Activated naive CD8-positive, alpha-beta T cell treated with anti-CD3 and anti-CD28 coated beads, Interleukin-2, amount 50 U/mL, for 24 hours (primary cell): Measurements from ENCODE around the gene RPL21.

Experiments
- ATAC-seq: fragments of 150-1000 bp; cut with Tn5 transposase; one replicate; pipeline ENCODE4 v1.10.0; 2021
- DNase-seq: peaks from one replicate; pipeline ENCODE4 v3.0.0; 2021
- H3K27ac Mint-ChIP-seq: one replicate; pipeline ENCODE4 v1.8.0; 2021; ENCODE audit warnings: mild to moderate bottlenecking, mixed read lengths
- H3K27me3 Mint-ChIP-seq: one replicate; pipeline ENCODE4 v1.8.0; 2021; ENCODE audit warnings: mixed read lengths
- H3K36me3 Mint-ChIP-seq: one replicate; pipeline ENCODE4 v1.8.0; 2021; ENCODE audit warnings: low read depth, mixed read lengths
- H3K4me1 Mint-ChIP-seq: one replicate; pipeline ENCODE4 v1.8.0; 2021; ENCODE audit warnings: mixed read lengths
- H3K4me3 Mint-ChIP-seq: one replicate; pipeline ENCODE4 v1.8.0; 2021; ENCODE audit warnings: mild to moderate bottlenecking, moderate library complexity, mixed read lengths
- H3K9me3 Mint-ChIP-seq: one replicate; pipeline ENCODE4 v1.8.0; 2021; ENCODE audit warnings: mixed read lengths

Gene RPL21

GRCh38 chr13:27267596-27267995 is 16.2 kb downstream of the RPL21 start:
- H3K4me1 Mint-ChIP-seq = peaks cover 29% of the 10 kb centered on the region
- peaks cover 5% of the 10 kb centered on the region for H3K27me3 Mint-ChIP-seq
- ATAC-seq (no peak), DNase-seq (no peak)
- H3K4me3 Mint-ChIP-seq = no peak overlapping the region
- no peaks in the 10 kb centered on the region for H3K9me3 Mint-ChIP-seq
- H3K36me3 Mint-ChIP-seq = peaks cover 2% of the 10 kb centered on the region
- H3K27ac Mint-ChIP-seq = no peak overlapping the region

- ATAC-seq (no peak), DNase-seq (no peak)
Measured at GRCh38 chr13:27269114-27269665, 17.8 kb downstream of the RPL21 start.

GRCh38 chr13:27270594-27271520 is 19.5 kb downstream of the RPL21 start, which contains the start of gene RASL11A:
Gene RASL11A (plus strand): TSS chr13:27270830. CDS start chr13:27270945, 115 bp downstream.
- Mint-ChIP-seq H3K27me3 (peaks cover 11% of the 10 kb centered on the region), H3K27ac (peak within 1 kb of the TSS; percentile 53), H3K36me3 (peaks cover 1% of the 10 kb centered on the region), H3K9me3 (no peaks in the 10 kb centered on the region), H3K4me1 (peaks cover 14% of the 10 kb centered on the region), H3K4me3 (peak within 1 kb of the TSS; percentile 82)
- ATAC-seq (peak; percentile 87), DNase-seq (peak; percentile 80)

More at GRCh38 chr13:27269114-27269665, 17.8 kb downstream of the RPL21 start:
- no peak overlapping the region for H3K27ac Mint-ChIP-seq
- no peak overlapping the region for H3K4me3 Mint-ChIP-seq
- peaks cover 1% of the 10 kb centered on the region for H3K36me3 Mint-ChIP-seq
- peaks cover 8% of the 10 kb centered on the region for H3K27me3 Mint-ChIP-seq
- H3K4me1 Mint-ChIP-seq = peaks cover 17% of the 10 kb centered on the region
- H3K9me3 Mint-ChIP-seq = no peaks in the 10 kb centered on the region

- no peak overlapping the region for H3K27ac Mint-ChIP-seq
- peaks cover 1% of the 10 kb centered on the region for H3K36me3 Mint-ChIP-seq
- H3K4me3 Mint-ChIP-seq = peak overlapping the region; percentile 82
- H3K27me3 Mint-ChIP-seq = peaks cover 11% of the 10 kb centered on the region
- DNase-seq (no peak), ATAC-seq (no peak)
- H3K4me1 Mint-ChIP-seq = peaks cover 12% of the 10 kb centered on the region
- H3K9me3 Mint-ChIP-seq = no peaks in the 10 kb centered on the region
Measured at GRCh38 chr13:27271570-27272096, 20.3 kb downstream of the RPL21 start.

- Mint-ChIP-seq H3K36me3 (peaks cover 1% of the 10 kb centered on the region), H3K27ac (no peak overlapping the region), H3K4me1 (peaks cover 11% of the 10 kb centered on the region), H3K27me3 (peaks cover 11% of the 10 kb centered on the region), H3K9me3 (no peaks in the 10 kb centered on the region), H3K4me3 (no peak overlapping the region)
- no peak for ATAC-seq
- DNase-seq = no peak
Measured at GRCh38 chr13:27273658-27274425, 22.5 kb downstream of the RPL21 start.

- Mint-ChIP-seq H3K4me3 (no peak overlapping the region), H3K36me3 (peaks cover 1% of the 10 kb centered on the region), H3K4me1 (peaks cover 11% of the 10 kb centered on the region), H3K9me3 (no peaks in the 10 kb centered on the region), H3K27ac (no peak overlapping the region), H3K27me3 (peaks cover 11% of the 10 kb centered on the region)
- DNase-seq = no peak
- no peak for ATAC-seq
Measured at GRCh38 chr13:27274631-27275030, 23.3 kb downstream of the RPL21 start.

GRCh38 chr13:27276188-27276587 is 24.8 kb downstream of the RPL21 start:
- H3K4me1 Mint-ChIP-seq = peaks cover 3% of the 10 kb centered on the region
- ATAC-seq = no peak

GRCh38 chr13:27279506-27279905 is 28.1 kb downstream of the RPL21 start:
- no peaks in the 10 kb centered on the region for H3K9me3 Mint-ChIP-seq
- no peaks in the 10 kb centered on the region for H3K36me3 Mint-ChIP-seq
- no peak overlapping the region for H3K4me3 Mint-ChIP-seq
- DNase-seq = no peak
- no peak overlapping the region for H3K27ac Mint-ChIP-seq
- peaks cover 3% of the 10 kb centered on the region for H3K27me3 Mint-ChIP-seq
- H3K4me1 Mint-ChIP-seq = no peaks in the 10 kb centered on the region
- no peak for ATAC-seq

More at GRCh38 chr13:27276188-27276587, 24.8 kb downstream of the RPL21 start:
- Mint-ChIP-seq H3K27me3 (peaks cover 8% of the 10 kb centered on the region), H3K27ac (no peak overlapping the region), H3K36me3 (peaks cover 1% of the 10 kb centered on the region), H3K9me3 (no peaks in the 10 kb centered on the region), H3K4me3 (no peak overlapping the region)
- no peak for DNase-seq

GRCh38 chr13:27280009-27280656 is 28.8 kb downstream of the RPL21 start:
- peaks cover 2% of the 10 kb centered on the region for H3K27me3 Mint-ChIP-seq
- H3K36me3 Mint-ChIP-seq = no peaks in the 10 kb centered on the region
- H3K4me3 Mint-ChIP-seq = no peak overlapping the region
- ATAC-seq (no peak), DNase-seq (no peak)
- H3K9me3 Mint-ChIP-seq = no peaks in the 10 kb centered on the region
- no peak overlapping the region for H3K27ac Mint-ChIP-seq
- no peaks in the 10 kb centered on the region for H3K4me1 Mint-ChIP-seq

GRCh38 chr13:27280841-27281240 is 29.5 kb downstream of the RPL21 start:
- DNase-seq (no peak), ATAC-seq (no peak)
- H3K4me3 Mint-ChIP-seq = no peak overlapping the region
- no peaks in the 10 kb centered on the region for H3K4me1 Mint-ChIP-seq
- H3K27me3 Mint-ChIP-seq = no peaks in the 10 kb centered on the region
- H3K9me3 Mint-ChIP-seq = no peaks in the 10 kb centered on the region
- no peak overlapping the region for H3K27ac Mint-ChIP-seq
- no peaks in the 10 kb centered on the region for H3K36me3 Mint-ChIP-seq

GRCh38 chr13:27281420-27281819 is 30.1 kb downstream of the RPL21 start:
- Mint-ChIP-seq H3K9me3 (no peaks in the 10 kb centered on the region), H3K4me3 (no peak overlapping the region), H3K27me3 (no peaks in the 10 kb centered on the region), H3K36me3 (no peaks in the 10 kb centered on the region), H3K4me1 (no peaks in the 10 kb centered on the region), H3K27ac (no peak overlapping the region)
- ATAC-seq (no peak), DNase-seq (no peak)

GRCh38 chr13:27283906-27284493 is 32.6 kb downstream of the RPL21 start:
- Mint-ChIP-seq H3K36me3 (no peaks in the 10 kb centered on the region), H3K4me1 (no peaks in the 10 kb centered on the region), H3K27ac (no peak overlapping the region), H3K9me3 (no peaks in the 10 kb centered on the region), H3K4me3 (no peak overlapping the region), H3K27me3 (no peaks in the 10 kb centered on the region)
- ATAC-seq (peak; percentile 61), DNase-seq (no peak)

- Mint-ChIP-seq H3K4me3 (no peak overlapping the region), H3K9me3 (no peaks in the 10 kb centered on the region), H3K27ac (no peak overlapping the region), H3K4me1 (peaks cover 11% of the 10 kb centered on the region), H3K27me3 (no peaks in the 10 kb centered on the region), H3K36me3 (no peaks in the 10 kb centered on the region)
- ATAC-seq (no peak), DNase-seq (no peak)
Measured at GRCh38 chr13:27288392-27288791, 37.0 kb downstream of the RPL21 start.
